ENCODE data around the gene LRRC23.
"Not testable (repeated sequence)": the region's sequence is repeated elsewhere in the genome, so short reads cannot be mapped to it uniquely, and the experiment has no call there.

DNA sequence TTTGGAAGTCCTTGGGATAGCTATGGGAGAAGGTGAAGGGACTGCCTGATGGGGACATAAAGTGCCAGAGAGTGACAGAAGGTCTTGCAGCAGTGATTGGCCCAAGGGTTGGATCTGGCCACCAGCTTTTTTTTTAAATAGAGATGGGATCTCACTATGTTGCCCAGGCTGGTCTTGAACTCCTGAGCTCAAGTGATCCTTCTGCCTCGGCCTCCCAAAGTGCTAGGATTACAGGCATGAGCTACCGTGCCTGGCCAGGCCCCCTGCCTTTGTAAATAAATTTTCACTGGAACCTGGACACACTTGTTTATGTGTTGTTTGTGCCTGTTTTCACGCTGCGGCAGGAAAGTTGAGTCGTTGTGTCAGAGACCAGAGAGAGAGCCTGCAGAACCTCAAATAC, 39.3 kb upstream of the LRRC23 start:
- TF ChIP-seq NFE2L2 (conservative IDR thresholded peaks at IDR 0.05; ENCODE audit: low read length); HOXB5 (CRISPR knock-in tag; IDR thresholded peaks at IDR 0.05); POLR2A (IDR thresholded peaks at IDR 0.05; ENCODE audit: low read length); CHD4 (IDR thresholded peaks at IDR 0.05; ENCODE audit: borderline replicate concordance); RCOR1 (IDR thresholded peaks at IDR 0.05; ENCODE audit: low read depth, low read length); RARB (CRISPR knock-in tag; IDR thresholded peaks at IDR 0.05): not testable (repeated sequence)
- TF ChIP-seq, protein P1, sequence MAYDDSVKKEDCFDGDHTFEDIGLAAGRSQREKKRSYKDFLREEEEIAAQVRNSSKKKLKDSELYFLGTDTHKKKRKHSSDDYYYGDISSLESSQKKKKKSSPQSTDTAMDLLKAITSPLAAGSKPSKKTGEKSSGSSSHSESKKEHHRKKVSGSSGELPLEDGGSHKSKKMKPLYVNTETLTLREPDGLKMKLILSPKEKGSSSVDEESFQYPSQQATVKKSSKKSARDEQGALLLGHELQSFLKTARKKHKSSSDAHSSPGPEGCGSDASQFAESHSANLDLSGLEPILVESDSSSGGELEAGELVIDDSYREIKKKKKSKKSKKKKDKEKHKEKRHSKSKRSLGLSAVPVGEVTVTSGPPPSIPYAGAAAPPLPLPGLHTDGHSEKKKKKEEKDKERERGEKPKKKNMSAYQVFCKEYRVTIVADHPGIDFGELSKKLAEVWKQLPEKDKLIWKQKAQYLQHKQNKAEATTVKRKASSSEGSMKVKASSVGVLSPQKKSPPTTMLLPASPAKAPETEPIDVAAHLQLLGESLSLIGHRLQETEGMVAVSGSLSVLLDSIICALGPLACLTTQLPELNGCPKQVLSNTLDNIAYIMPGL (CRISPR knock-in tag; IDR thresholded peaks at IDR 0.05; ENCODE audit: borderline replicate concordance), result not testable (repeated sequence)
- TF ChIP-seq, protein P2, sequence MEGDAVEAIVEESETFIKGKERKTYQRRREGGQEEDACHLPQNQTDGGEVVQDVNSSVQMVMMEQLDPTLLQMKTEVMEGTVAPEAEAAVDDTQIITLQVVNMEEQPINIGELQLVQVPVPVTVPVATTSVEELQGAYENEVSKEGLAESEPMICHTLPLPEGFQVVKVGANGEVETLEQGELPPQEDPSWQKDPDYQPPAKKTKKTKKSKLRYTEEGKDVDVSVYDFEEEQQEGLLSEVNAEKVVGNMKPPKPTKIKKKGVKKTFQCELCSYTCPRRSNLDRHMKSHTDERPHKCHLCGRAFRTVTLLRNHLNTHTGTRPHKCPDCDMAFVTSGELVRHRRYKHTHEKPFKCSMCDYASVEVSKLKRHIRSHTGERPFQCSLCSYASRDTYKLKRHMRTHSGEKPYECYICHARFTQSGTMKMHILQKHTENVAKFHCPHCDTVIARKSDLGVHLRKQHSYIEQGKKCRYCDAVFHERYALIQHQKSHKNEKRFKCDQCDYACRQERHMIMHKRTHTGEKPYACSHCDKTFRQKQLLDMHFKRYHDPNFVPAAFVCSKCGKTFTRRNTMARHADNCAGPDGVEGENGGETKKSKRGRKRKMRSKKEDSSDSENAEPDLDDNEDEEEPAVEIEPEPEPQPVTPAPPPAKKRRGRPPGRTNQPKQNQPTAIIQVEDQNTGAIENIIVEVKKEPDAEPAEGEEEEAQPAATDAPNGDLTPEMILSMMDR (IDR thresholded peaks at IDR 0.05), result not testable (repeated sequence)
- TF ChIP-seq, protein P3, sequence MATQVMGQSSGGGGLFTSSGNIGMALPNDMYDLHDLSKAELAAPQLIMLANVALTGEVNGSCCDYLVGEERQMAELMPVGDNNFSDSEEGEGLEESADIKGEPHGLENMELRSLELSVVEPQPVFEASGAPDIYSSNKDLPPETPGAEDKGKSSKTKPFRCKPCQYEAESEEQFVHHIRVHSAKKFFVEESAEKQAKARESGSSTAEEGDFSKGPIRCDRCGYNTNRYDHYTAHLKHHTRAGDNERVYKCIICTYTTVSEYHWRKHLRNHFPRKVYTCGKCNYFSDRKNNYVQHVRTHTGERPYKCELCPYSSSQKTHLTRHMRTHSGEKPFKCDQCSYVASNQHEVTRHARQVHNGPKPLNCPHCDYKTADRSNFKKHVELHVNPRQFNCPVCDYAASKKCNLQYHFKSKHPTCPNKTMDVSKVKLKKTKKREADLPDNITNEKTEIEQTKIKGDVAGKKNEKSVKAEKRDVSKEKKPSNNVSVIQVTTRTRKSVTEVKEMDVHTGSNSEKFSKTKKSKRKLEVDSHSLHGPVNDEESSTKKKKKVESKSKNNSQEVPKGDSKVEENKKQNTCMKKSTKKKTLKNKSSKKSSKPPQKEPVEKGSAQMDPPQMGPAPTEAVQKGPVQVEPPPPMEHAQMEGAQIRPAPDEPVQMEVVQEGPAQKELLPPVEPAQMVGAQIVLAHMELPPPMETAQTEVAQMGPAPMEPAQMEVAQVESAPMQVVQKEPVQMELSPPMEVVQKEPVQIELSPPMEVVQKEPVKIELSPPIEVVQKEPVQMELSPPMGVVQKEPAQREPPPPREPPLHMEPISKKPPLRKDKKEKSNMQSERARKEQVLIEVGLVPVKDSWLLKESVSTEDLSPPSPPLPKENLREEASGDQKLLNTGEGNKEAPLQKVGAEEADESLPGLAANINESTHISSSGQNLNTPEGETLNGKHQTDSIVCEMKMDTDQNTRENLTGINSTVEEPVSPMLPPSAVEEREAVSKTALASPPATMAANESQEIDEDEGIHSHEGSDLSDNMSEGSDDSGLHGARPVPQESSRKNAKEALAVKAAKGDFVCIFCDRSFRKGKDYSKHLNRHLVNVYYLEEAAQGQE (IDR thresholded peaks at IDR 0.05), result not testable (repeated sequence)

Data from A549 (cell line).